Hematopoietic multipotent progenitor cell treated with erythropoietin and hydrocortisone succinate and interleukin-3 and kit ligand, for 15 days (in vitro differentiated cells): Measurements from ENCODE around the gene ANKS1B.
"Not testable (repeated sequence)": the region's sequence is repeated elsewhere in the genome, so short reads cannot be mapped to it uniquely, and the experiment has no call there.

ENCODE experiments used
- DNase-seq: peaks from one replicate; pipeline ENCODE4 v3.0.0-alpha.2; 2015; ENCODE audit warnings: low spot score

Gene ANKS1B

GRCh38 chr12:99870085-99870484 is 114.7 kb downstream of the ANKS1B start:
- DNase-seq, result no peak

DNA sequence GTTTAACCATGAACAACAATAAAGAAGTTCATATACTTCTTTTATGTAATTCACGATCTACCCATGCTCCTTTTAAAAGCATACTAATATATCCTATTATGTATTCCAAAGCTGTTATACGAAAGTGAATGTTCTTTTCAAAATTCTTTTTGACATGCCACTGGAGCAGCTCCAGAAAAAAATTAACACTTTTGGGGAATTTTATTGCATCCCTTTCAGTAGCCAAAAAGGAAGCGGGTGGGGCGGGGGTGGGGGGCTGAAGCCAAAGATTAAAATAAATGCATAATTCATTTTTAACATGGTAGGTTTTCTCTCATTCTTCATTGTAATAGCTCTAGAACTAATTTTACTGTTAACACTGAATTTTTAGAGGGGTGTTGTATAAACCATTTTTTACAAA is 123.0 kb downstream of the ANKS1B start:
- DNase-seq, result no peak

DNA sequence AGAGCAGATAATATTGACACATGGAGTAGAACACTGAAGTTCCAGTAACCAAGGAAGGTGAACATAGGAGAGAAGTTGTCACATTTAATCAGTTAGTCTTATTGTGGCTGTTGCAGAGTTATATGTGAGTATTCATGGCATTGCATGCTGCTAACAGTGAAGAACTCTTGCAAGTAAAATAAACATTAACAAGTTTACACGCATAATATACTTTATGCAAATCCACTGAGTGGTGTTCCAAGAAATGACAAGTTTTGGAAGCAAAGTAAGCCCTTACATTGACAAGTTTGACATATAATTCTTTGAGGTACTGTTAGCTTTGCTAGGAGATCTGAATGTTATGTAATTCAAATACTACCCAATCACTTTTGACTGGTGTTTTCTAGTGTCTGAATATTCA is 125.6 kb downstream of the ANKS1B start:
- DNase-seq, result no peak

DNA sequence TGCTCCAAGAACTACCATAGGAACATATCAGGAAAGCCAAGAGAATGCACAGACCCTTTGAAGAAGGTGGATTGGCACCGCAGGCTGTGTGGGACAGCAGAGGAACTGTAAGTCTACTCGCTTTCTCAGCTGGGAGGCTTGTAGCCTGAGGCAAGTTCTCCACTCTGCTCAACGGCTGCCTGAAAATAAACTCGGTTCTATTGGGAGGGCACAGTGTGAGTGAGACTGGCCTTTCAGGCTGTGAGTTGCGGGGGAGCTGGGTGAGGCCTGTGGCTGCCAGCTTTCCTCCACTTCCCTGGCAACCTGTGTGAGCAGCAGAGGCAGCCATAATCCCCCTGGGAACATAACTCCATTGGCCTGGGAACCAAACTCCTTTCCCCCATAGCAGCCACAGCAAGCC is 132.1 kb downstream of the ANKS1B start:
- DNase-seq, result no peak

DNA sequence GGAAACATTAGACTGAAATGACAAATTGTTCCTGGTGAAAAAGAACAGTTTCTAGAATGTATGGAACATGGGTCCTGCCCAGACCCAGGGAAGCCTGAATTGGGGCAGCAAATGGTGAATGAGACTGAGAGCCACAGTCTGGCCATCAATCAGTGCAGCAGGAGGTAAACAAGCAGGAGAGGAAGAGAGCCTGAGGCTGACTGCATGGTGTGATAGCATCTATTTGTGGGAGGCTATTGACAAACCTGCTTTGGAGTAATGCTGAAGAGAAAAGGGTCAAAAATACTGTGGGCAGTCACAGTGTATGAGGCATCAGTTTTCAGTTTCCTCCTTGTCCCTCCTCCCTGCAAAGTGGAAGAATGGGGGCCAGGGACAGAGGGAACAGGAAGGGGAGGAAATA is 136.8 kb downstream of the ANKS1B start:
- no peak for DNase-seq

GRCh38 chr12:99834710-99835109 is 150.0 kb downstream of the ANKS1B start:
- DNase-seq, result no peak

DNA sequence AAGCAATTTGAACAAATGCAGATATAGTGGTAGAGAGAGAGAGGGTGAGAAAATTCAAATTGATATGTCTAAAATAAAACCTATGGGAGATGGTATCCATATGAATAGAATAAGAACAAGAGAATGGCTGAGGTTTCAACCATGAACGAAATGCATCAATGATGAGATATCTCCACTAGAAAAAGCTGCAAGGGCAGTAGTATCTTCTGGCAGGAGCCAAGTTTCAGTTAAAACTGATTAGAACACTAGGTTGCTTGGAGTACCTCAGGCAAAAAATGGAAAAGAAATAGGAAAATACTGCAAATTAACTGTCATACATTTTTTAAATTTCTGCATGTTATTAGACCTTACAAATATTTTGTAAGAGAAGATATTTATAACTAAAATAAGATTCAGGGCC is 151.3 kb downstream of the ANKS1B start:
- DNase-seq, result no peak

DNA sequence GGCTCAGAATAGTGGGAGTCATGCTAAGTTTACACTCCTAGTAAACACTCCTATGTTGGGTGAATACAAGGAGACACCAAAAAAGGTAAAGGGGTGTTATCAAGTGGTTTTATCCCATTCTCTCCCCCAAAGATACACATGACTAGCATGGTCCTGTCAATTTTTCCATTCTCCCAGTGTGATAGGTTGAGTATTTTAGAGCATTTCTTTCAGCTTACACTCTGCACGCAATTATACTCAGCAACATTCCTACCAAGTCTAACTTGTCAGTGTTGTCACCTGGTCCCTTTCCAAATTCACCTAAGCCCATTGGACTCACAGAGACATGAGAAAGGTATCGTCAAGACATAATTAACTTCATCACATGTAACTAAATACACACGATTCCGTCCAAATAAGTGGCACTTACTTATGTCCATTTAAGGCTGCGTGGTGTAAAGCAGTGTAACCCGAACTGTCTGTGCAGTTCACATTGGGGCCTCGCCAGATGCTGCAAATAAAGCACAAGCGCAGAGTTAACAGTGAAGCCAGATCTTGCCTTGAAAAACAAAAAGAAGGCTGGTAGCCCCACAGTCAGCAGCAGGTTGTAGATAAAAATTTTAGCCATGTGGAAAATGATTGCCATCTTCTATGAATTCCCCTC is 159.7 kb downstream of the ANKS1B start:
- no peak for DNase-seq

- DNase-seq, result no peak
Observed at GRCh38 chr12:99822273-99822672, 162.5 kb downstream of the ANKS1B start.

DNA sequence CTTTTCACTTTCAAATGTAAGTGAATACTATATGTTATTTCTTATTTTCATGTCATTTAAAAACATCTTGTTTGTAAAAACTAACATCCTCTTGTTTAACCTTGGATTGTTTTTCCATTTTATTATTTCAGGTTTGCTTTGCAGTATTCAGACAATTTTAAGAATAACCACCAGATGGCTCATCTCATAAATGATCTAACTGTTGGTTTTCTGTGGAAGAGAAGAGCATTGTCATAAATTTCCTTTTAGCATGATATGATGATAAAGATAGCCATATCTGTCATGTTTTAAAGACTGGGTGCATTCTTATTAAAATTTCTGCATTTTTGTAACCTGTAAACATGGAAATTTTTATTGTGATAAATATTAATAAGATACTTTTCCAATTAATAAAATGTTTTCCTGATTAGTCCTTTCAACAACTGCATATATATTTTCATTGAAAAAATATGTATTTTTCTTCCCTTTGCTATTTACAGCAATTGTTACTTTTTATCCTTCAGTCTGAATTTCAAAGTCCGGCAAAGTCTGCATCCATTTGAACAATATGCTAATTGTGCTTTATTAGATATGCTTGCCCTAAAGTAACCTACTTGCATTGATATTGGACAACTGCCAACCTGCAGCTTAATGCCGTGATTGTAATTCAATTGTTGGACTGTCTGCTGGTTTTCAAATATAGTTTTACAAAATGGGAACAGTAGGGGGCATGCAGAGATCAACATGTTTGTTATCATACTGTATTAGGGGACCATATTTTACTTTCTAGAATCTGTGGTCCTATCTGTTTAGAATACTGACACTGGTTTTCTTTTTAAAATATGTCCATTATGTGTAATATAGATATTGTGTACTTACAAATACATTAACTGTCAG is 173.8 kb downstream of the ANKS1B start:
- no peak for DNase-seq

DNA sequence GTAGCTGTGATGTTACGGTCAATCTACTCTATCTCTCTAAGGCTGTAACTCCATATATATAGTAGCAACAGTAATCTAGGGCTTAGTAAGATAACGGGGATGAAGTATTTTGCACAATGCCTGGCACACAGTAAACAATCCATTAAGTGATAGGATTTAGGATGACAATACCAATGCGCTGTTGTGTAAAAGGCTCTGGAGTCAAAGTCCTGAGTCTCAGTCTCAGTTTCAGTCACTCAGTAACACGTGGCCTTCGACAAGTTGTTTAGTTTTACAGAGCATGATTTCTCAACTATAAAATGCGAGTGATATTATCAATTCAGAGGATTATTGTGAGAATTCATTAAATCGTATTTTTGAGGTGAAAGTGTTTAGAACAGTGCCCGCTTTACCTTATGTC is 174.8 kb downstream of the ANKS1B start:
- DNase-seq, result no peak

GRCh38 chr12:99806304-99806703 is 178.4 kb downstream of the ANKS1B start:
- DNase-seq, result no peak

DNA sequence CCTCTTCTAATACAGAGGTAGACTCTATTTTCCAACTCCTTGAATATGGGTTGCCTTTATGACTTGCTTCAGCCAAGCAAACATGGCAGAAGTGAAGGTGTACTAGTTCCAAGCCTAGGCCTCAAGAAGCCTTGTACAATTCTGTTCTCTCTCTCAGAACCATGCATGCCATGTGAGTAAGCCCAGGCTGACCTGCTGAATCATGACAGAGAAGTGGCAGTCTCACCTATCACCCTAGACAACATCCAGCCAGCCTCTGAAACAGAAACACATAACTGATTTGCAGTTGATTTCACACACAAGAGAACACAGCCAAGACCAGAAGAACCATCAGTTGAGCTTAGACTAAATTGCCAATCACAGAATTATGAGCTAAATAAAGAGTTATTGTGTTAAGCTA is 180.0 kb downstream of the ANKS1B start:
- no peak for DNase-seq

GRCh38 chr12:99800605-99801004 is 184.1 kb downstream of the ANKS1B start:
- DNase-seq, result no peak

DNA sequence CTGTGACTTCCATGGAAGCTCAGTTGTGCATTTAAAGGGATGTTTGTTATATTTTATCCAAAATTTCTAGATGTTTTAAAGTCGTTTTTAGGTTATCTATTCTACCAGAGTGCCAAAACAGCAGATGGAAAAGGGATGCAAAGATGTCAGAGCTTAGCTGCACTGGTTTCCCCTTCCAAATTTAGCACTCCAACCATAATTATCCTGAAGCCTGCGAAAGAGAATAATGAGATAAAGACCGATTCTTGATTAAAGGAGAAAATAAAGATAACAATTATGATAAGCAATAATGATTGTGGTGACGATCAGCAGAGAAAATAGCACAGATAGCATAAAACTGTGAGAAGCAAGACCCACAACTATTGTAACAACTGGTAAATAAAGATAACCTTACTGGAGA is 186.8 kb downstream of the ANKS1B start:
- DNase-seq, result not testable (repeated sequence)

- DNase-seq, result no peak
Observed at GRCh38 chr12:99783421-99783820, 201.3 kb downstream of the ANKS1B start.

DNA sequence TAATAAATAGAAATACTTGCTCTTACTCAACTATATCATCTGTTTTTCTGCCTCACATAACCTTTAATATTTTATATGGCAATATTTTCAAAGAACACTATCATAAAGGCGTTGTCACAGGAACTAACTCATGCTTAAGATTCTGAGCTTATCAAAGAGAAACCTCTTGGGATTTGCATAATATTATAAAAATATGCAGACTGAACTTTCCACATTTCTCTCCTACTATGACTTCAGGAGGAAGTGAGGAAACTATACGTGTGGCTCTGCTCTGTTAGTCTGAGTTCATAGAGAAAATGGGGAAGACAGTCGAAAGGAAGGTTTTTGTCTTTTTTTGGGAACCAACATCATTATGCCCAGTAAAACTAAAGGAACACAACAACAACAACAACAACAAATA is 212.5 kb downstream of the ANKS1B start:
- no peak for DNase-seq

DNA sequence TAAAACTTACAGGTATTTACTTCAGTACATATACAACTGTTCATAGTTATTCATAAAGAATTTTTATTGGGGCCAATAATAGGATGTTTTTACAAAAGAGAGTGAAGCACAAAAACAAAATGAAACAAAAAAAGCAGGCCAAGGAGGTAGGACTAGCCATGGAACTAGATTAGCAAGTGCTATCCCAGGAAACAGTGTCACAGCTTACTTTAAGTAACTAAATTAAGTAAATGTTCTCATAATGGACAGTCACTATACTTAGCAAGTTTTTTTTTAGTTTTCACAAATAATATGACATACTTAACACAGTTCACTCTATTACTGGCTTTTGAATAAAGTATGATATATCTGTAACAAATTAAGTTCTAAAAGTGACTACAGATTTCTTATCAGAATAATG is 213.1 kb downstream of the ANKS1B start:
- DNase-seq, result no peak

- no peak for DNase-seq
Observed at GRCh38 chr12:99769396-99769980, 215.2 kb downstream of the ANKS1B start.

DNA sequence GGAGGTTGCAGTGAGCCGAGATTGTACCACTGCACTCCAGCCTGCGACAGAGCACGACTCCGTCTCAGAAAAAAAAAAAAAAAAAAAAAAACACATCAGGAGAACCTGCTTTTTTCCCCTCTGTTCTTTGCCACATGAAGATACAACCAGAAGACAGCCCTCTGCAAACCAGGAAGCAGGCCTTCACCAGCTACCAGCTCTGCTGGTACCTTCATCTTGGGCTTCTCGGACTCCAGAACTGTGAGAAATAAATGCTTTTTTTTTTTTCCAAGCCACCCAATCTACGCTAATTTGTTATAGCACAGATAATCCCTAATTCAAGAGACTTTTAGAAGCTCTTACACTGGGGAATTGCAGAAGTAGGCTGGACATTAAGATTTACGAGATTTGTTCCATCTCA is 216.0 kb downstream of the ANKS1B start:
- no peak for DNase-seq

DNA sequence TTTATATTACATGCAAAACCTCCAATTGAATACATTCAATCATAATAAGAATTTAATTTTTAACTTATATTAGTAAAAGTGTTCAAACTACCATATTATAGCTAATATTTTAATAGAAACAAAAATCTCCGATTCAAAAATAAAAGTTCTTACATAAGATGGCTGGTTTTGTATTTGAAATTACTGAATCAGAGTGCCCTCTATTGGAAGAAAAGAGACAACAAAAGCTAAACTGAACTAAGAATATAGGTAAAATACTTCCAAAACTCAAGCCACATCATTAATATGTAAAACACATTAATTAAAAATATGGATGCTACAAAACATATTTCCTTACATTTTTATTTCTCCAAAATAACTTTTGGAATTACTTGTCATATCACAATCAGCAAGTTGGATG is 216.9 kb downstream of the ANKS1B start:
- DNase-seq, result no peak

- no peak for DNase-seq
Observed at GRCh38 chr12:99766408-99766807, 218.3 kb downstream of the ANKS1B start.

DNA sequence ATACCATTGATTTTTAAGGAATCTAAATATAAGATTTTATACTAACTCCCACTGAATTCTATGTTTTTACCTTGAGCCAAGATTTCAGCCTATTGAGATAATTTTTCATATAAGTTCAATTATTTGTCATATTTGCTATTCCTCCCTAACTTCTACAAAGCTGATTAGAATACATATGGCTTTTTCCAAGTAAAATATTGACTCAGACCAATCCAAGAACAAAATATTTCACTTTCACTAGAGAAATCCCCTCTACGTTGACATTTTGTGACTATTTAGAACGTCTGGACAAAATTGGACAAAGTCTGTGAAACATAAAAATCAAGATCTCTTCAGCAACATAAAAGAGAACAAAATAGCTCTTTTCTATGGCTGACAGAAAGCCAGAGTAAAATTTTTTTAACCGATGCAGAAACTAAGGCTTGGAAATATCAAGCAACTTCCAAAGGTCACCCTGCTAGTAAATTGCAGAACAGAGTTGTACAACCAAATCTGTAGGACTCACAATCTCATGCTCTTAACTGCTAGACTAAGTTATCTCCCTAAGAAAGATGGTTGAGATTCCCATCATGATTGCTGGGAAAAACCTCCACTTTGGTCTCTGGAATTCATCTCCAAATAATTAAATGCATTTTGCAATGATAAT is 219.1 kb downstream of the ANKS1B start:
- no peak for DNase-seq
